ENCODE results near the gene MEOX1.

Gene MEOX1

DNA sequence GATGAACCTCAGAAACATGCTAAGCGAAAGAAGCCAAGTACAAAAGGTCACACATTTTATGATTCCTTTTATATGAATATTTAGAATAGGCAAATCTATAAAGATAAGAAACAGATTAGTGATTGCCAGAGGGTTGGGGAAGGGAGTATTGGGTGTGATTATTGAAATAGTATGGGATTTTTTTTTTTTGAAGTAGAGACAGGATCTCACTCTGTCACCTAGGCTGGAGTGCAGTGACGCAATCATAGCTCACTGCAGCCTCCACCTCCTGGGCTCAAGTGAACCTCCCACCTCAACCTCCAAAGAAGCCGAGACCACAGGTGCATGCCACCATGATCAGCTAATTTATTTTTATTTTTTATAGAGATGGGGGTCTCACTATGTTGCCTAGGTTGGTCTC is 35.7 kb downstream of the MEOX1 start:
- no peaks in the 10 kb centered on the region for H4K20me1 ChIP-seq
- no peak overlapping the region for H3K4me2 ChIP-seq
- no peak overlapping the region for H3K4me3 ChIP-seq
- H3K9ac ChIP-seq, result no peak overlapping the region
- no peak overlapping the region for H3K27ac ChIP-seq
- H3K27me3 ChIP-seq, result no peaks in the 10 kb centered on the region
- no peaks in the 10 kb centered on the region for H3K9me3 ChIP-seq
- TF ChIP-seq Cebpa-rat (IDR thresholded peaks at IDR 0.05), result no peak
- no peaks in the 10 kb centered on the region for H3K36me3 ChIP-seq
- peaks cover 5% of the 10 kb centered on the region; the same call in 1 of the 2 replicates for H3K4me1 ChIP-seq

DNA sequence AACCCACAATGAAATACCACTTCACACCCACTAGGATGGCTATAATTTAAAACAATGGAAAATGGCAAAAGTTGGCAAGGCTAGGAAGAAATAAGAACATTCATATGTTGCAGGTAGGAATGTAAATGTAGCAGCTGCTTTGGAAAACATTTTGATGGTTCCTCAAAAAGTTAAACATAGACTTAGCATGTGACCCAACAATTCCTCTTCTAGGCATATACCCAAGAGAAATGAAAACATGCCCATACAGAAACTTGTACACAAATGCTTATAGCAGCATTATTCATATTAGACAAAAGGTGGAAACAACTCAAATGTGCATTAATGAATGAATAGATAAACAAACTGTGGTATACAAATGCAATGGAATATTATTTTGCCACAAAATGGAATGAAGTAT is 36.1 kb downstream of the MEOX1 start:
- Histone ChIP-seq H3K36me3 (no peaks in the 10 kb centered on the region), H3K9me3 (no peaks in the 10 kb centered on the region), H4K20me1 (no peaks in the 10 kb centered on the region), H3K4me2 (no peak overlapping the region), H3K4me1 (peaks cover 5% of the 10 kb centered on the region; the same call in 1 of the 2 replicates), H3K4me3 (no peak overlapping the region), H3K27ac (no peak overlapping the region), H3K27me3 (no peaks in the 10 kb centered on the region), H3K9ac (no peak overlapping the region)
- no peak for TF ChIP-seq Cebpa-rat (IDR thresholded peaks at IDR 0.05)

DNA sequence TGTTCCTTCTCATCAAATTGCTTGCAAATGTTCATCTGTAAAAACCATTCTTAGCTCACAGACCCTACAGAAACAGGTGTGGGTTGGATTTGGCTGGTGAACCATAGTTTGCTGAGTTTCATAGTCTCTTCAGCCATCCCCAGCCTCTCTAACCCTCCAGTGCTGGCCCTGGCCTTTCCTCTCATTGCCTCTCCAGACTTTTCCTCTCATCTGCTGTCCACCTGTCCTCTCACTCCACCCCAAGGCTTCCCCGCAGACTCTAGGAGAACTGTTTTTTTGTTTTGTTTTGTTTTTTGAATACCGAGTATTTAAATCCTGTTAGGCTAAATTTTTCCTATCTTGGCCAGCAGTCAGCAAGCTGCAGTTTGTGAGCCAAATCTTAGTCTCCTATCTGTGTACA is 41.1 kb downstream of the MEOX1 start:
- H3K36me3 ChIP-seq, result no peaks in the 10 kb centered on the region
- no peak for TF ChIP-seq Cebpa-rat (IDR thresholded peaks at IDR 0.05)
- H4K20me1 ChIP-seq, result no peaks in the 10 kb centered on the region
- H3K4me3 ChIP-seq, result no peak overlapping the region
- H3K4me1 ChIP-seq, result peaks cover 5% of the 10 kb centered on the region; the same call in 1 of the 2 replicates
- H3K27me3 ChIP-seq, result no peaks in the 10 kb centered on the region
- H3K27ac ChIP-seq, result no peak overlapping the region
- no peak overlapping the region for H3K9ac ChIP-seq
- H3K4me2 ChIP-seq, result no peak overlapping the region
- no peaks in the 10 kb centered on the region for H3K9me3 ChIP-seq

DNA sequence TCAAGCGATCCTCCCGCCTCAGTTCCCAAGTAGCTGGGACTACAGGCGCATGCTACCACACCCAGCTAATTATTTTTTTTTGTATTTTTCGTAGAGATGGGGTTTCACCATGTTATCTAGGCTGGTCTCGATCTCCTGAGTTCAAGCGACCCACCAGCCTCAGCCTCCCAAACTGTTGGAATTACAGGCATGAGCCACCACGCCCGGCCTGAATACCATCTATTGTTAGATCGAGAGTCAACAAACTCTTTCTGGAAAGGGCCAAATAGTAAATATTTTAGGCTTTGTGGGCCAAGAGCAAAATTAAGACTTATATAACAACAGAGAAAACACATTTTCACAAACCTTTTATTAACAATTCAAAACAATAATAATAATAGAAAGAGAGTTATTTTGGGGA is 41.6 kb downstream of the MEOX1 start:
- Histone ChIP-seq H3K36me3 (no peaks in the 10 kb centered on the region), H3K27me3 (no peaks in the 10 kb centered on the region), H3K9ac (no peak overlapping the region), H3K9me3 (no peaks in the 10 kb centered on the region), H3K4me3 (no peak overlapping the region), H4K20me1 (no peaks in the 10 kb centered on the region), H3K4me2 (no peak overlapping the region), H3K4me1 (peaks cover 5% of the 10 kb centered on the region; the same call in 1 of the 2 replicates), H3K27ac (no peak overlapping the region)
- no peak for TF ChIP-seq Cebpa-rat (IDR thresholded peaks at IDR 0.05)

DNA sequence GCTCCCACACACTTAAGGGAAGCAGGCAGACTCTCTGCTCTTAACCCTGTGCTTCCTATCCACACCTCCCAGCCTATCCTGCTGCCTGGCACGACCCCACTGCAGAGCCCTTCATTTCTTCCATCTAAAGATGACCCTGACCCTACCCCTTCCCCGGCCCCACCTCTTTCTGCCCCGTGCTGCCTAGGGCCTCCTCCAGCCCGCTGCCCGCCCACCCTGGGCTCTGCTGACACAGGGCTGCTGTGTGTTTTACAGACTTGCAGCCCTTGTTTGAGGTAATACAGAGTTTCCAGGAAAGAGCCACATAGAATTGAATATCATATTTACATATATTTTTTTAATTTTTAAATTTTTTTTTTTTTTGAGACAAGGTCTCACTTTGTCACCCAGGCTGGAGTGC is 42.0 kb downstream of the MEOX1 start:
- Histone ChIP-seq H3K9me3 (no peaks in the 10 kb centered on the region), H3K4me3 (no peak overlapping the region), H3K9ac (no peak overlapping the region), H3K4me2 (no peak overlapping the region), H3K27me3 (no peaks in the 10 kb centered on the region), H4K20me1 (no peaks in the 10 kb centered on the region), H3K4me1 (peaks cover 5% of the 10 kb centered on the region; the same call in 1 of the 2 replicates), H3K36me3 (no peaks in the 10 kb centered on the region), H3K27ac (no peak overlapping the region)
- TF ChIP-seq Cebpa-rat (IDR thresholded peaks at IDR 0.05), result no peak

DNA sequence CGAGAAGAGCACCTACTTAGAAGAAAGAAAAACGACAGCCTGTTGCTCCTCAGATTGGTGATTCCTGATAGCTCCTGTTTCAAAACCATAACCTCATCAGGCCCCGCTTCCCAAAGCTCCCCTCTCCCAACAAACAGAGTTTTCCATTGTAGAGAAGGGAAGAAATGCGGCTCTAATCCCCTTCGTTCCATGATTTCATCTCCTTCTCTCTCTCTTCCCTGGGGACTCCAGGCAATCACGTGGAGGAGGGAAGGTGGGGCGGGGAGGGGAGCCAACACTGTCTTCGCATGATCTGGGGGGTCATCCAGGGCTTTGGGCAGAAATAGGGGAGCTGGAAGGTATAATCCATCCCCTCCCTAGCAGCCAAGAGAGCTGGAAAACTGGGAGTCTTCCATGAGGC is 43.4 kb downstream of the MEOX1 start:
- no peak overlapping the region for H3K9ac ChIP-seq
- H4K20me1 ChIP-seq, result no peaks in the 10 kb centered on the region
- H3K4me2 ChIP-seq, result no peak overlapping the region
- no peak for TF ChIP-seq Cebpa-rat (IDR thresholded peaks at IDR 0.05)
- H3K27ac ChIP-seq, result no peak overlapping the region
- H3K4me1 ChIP-seq, result peaks cover 5% of the 10 kb centered on the region; the same call in 1 of the 2 replicates
- no peaks in the 10 kb centered on the region for H3K27me3 ChIP-seq
- H3K4me3 ChIP-seq, result no peak overlapping the region
- no peaks in the 10 kb centered on the region for H3K36me3 ChIP-seq
- H3K9me3 ChIP-seq, result no peaks in the 10 kb centered on the region

DNA sequence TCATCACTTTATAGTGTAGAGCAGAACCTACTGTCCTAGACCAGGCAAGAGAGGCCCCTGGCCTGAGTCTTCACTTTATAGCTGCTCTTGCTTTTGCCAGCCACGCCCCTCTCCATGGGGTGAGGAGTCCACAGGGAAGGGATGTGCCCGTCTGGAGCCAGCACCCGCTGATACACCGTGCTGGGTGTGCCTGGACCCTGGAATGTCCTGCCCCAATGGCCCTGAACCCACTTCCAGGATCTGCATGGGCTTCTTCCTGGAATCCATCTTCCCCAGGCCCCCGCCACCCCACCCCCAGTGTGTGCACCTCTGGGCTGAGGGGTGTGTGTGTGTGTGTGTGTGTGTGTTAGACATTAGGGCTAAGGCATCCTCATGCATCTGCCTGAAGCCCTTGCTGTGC is 44.9 kb downstream of the MEOX1 start:
- Histone ChIP-seq H3K4me1 (no peaks in the 10 kb centered on the region), H3K27ac (no peak overlapping the region), H4K20me1 (no peaks in the 10 kb centered on the region), H3K4me3 (no peak overlapping the region), H3K9ac (no peak overlapping the region), H3K4me2 (no peak overlapping the region), H3K36me3 (no peaks in the 10 kb centered on the region), H3K9me3 (no peaks in the 10 kb centered on the region), H3K27me3 (no peaks in the 10 kb centered on the region)
- TF ChIP-seq Cebpa-rat (IDR thresholded peaks at IDR 0.05), result no peak

DNA sequence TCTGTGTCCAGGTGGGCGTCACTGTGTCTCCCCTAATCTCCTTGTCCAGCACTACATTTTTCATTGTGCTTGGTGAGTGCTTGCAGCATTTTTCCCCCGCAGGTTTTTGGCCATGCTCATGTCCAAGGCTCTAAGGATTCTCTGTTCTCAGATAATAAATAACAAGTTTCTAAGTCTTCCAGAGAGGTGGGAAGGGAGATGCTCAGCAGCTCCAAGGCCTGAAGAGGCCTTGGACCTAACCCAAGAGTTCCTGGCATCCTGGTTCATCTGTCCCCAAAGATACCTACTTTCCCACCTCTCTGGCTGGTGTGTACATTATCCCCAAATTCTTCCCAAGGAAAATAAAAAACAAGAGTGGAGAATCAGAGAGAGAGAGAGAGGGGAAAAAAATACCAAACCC is 45.3 kb downstream of the MEOX1 start:
- no peak overlapping the region for H3K27ac ChIP-seq
- H3K36me3 ChIP-seq, result no peaks in the 10 kb centered on the region
- no peak for TF ChIP-seq Cebpa-rat (IDR thresholded peaks at IDR 0.05)
- peaks cover 2% of the 10 kb centered on the region; the same call in 1 of the 2 replicates for H3K9me3 ChIP-seq
- H3K9ac ChIP-seq, result no peak overlapping the region
- H3K4me3 ChIP-seq, result no peak overlapping the region
- no peaks in the 10 kb centered on the region for H3K27me3 ChIP-seq
- no peaks in the 10 kb centered on the region for H4K20me1 ChIP-seq
- no peaks in the 10 kb centered on the region for H3K4me1 ChIP-seq
- no peak overlapping the region for H3K4me2 ChIP-seq

DNA sequence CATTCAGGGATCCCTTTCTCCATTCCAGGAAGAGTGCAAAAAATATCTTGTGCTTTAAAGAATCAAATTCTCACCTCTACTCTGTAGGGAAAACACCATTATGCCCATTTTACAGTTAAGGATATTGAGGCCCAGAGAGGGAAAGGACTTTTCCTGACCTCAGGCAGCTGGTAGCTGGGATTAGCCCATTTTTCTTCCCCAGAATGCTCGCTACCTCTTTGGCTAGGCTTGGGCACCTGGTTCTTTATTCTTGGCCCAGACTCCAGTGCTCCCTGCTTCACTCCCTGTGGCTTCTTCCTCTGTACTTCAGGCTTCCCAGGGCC is 45.7 kb downstream of the MEOX1 start:
- Histone ChIP-seq H3K9ac (no peak overlapping the region), H3K4me3 (no peak overlapping the region), H3K27me3 (no peaks in the 10 kb centered on the region), H3K4me1 (no peaks in the 10 kb centered on the region), H3K4me2 (no peak overlapping the region), H4K20me1 (no peaks in the 10 kb centered on the region), H3K9me3 (peaks cover 6% of the 10 kb centered on the region), H3K36me3 (no peaks in the 10 kb centered on the region), H3K27ac (no peak overlapping the region)
- no peak for TF ChIP-seq Cebpa-rat (IDR thresholded peaks at IDR 0.05)

DNA sequence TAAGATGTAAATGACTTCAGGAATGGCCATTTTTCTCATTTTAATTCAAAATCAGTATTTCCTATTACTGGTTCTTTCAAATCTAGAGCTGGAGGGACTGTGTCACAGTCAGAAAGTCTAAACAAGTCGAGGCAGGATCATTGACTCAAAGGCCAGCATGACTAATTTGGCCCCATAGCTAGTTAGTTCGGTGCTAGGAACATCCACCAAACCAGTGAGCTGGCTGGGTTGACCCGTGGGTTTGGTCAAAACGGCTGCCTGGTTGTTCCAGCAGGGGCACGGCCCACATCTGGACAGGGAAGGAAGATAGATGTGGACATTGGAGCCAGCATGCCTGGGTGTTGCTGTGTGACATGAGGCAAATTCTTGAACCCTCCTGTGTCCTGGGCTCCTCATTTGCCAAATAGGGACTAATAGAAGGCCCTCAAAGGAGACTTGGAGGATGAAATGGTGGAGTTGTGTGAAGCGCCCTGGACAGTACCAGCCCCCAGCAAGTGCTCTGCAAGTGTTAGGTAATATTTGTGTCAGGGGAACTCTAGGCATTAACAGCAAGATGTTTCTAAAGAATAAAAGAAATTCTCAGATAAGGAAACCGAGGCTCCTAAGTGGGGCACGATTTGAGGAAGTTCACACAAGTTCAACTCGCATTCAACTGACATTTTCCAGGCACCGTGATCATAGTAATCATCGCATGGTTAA is 46.2 kb downstream of the MEOX1 start:
- H3K27ac ChIP-seq, result no peak overlapping the region
- no peaks in the 10 kb centered on the region for H4K20me1 ChIP-seq
- peaks cover 11% of the 10 kb centered on the region for H3K9me3 ChIP-seq
- no peak overlapping the region for H3K4me2 ChIP-seq
- H3K4me3 ChIP-seq, result no peak overlapping the region
- TF ChIP-seq Cebpa-rat (IDR thresholded peaks at IDR 0.05), result no peak
- no peaks in the 10 kb centered on the region for H3K4me1 ChIP-seq
- H3K36me3 ChIP-seq, result no peaks in the 10 kb centered on the region
- no peak overlapping the region for H3K9ac ChIP-seq
- no peaks in the 10 kb centered on the region for H3K27me3 ChIP-seq

DNA sequence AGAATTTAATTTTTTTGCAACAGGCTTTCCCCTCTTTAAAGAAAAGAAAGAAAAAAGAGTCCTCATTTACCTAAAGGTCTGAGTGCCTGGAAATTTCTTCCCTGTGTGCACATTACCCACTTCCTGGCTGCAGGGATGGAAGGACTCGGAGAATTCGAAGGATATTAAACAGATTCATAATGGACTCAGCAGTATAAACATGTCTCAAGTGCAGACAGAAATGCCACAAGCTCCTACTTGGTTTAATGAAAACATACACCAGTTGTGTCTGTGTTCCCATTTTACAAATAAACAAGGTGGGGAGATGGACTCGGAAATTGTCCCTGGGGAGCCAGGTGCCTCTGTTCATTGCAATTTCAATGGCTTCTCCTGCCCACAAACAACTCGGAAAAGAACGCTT is 47.2 kb downstream of the MEOX1 start:
- Histone ChIP-seq H3K27ac (no peak overlapping the region), H3K36me3 (no peaks in the 10 kb centered on the region), H3K9me3 (peaks cover 19% of the 10 kb centered on the region), H4K20me1 (no peaks in the 10 kb centered on the region), H3K9ac (no peak overlapping the region), H3K4me3 (no peak overlapping the region), H3K27me3 (no peaks in the 10 kb centered on the region), H3K4me1 (no peaks in the 10 kb centered on the region), H3K4me2 (no peak overlapping the region)
- TF ChIP-seq Cebpa-rat (IDR thresholded peaks at IDR 0.05), result no peak

Measured in BLaER1 (cell line).